ENCODE measurements around the gene VPS33A. TPM values are rescaled to one million over a fixed set of nuclear protein-coding genes. Genes with fewer than 3 reads are reported as not detected.

Gene VPS33A
- total and polyA plus RNA-seq, 2 of the 8 experiments (the other 6 are each of a cell fraction or from before 2014, with no cell fraction given): 16.4 to 41.8 TPM

- FAIRE-seq: no peak
- H3K18ac ChIP-seq (ENCODE audit: extremely low read depth, low read length): no peak overlapping the region
- H2BK15ac ChIP-seq (ENCODE audit: low read length): no peak overlapping the region
- H2BK20ac ChIP-seq (ENCODE audit: low read length): no peak overlapping the region
- H3K14ac ChIP-seq (ENCODE audit: insufficient read length): no peak overlapping the region
- H4K20me1 ChIP-seq (replicated peaks in 1 of 2; ENCODE audit: control insufficient read depth in 1 of 2, insufficient read depth in 2 of 2, low read length in 2 of 2): no peaks in the 10 kb centered on the region
- no peak overlapping the region for H2BK5ac ChIP-seq (ENCODE audit: low read depth, low read length)
- H2AFZ ChIP-seq (ENCODE audit: low read length): no peak overlapping the region
- peaks cover 0 to 9% (median 3%) of the 10 kb centered on the region in 4 experiments; a peak in 5 of 8 replicates for H3K36me3 ChIP-seq (ENCODE audit: control insufficient read depth in 2 of 4, insufficient read depth in 4 of 4, low read length in 3 of 4)
- no peaks in the 10 kb centered on the region for H3K9me3 ChIP-seq (ENCODE audit: insufficient read depth in 2 of 2, low read depth in 1 of 2, low read length in 1 of 2)
- H3K4me1 ChIP-seq (replicated peaks in 1 of 4; ENCODE audit: control insufficient read depth in 3 of 4, insufficient read depth in 4 of 4, low read length in 3 of 4): no peaks in the 10 kb centered on the region
- H4K8ac ChIP-seq (ENCODE audit: extremely low read depth, insufficient read depth, low read length): no peak overlapping the region
- H4K91ac ChIP-seq (replicated peaks; ENCODE audit: insufficient read length, low read length): no peak overlapping the region
- no peak overlapping the region for H3K4me3 ChIP-seq (ENCODE audit: extremely low read depth in 1 of 4, insufficient read depth in 2 of 4, low read depth in 3 of 4, low read length in 4 of 4)
- no peak overlapping the region for H2BK12ac ChIP-seq (ENCODE audit: low read depth, low read length)
- DNase-seq (ENCODE audit: low read depth in 1 of 2, low spot score in 2 of 2): no peak
- no peak overlapping the region for H2BK120ac ChIP-seq (replicated peaks; ENCODE audit: low read depth, low read length)
- no peaks in the 10 kb centered on the region for H3K27me3 ChIP-seq (replicated peaks in 1 of 4; ENCODE audit: control insufficient read depth in 3 of 4, extremely low read depth in 1 of 4, insufficient read depth in 3 of 4, low read length in 3 of 4)
- H3K79me2 ChIP-seq (ENCODE audit: control insufficient read depth in 1 of 2, insufficient read depth in 2 of 2, low read length in 2 of 2): no peaks in the 10 kb centered on the region
- POLR2A ChIA-PET (ENCODE audit: partially characterized antibody): interaction anchor here (0.7 to 2.0 kb wide), 3 partner anchors 12 to 18 kb away, joined by 3 to 5 read pairs (median 4); no protein-coding TSS in a partner anchor
- no peaks in the 10 kb centered on the region for H3K23me2 ChIP-seq (ENCODE audit: low read depth, low read length)
- no peak overlapping the region for H2AK5ac ChIP-seq (ENCODE audit: low read depth, low read length)
- no peak overlapping the region for H3K4me2 ChIP-seq (ENCODE audit: insufficient read depth in 1 of 2, low read depth in 2 of 2, low read length in 2 of 2)
- H3K79me1 ChIP-seq (ENCODE audit: low read depth, low read length): no peaks in the 10 kb centered on the region
- H4K5ac ChIP-seq (ENCODE audit: insufficient read length, low read depth, low read length): no peak overlapping the region
- no peak overlapping the region for H3K23ac ChIP-seq (ENCODE audit: insufficient read length)
- H3K9ac ChIP-seq (replicated peaks in 1 of 4; ENCODE audit: extremely low read depth in 1 of 4, low read depth in 3 of 4, low read length in 3 of 4): no peak overlapping the region
- no peak for TF ChIP-seq CHD1 (IDR thresholded peaks at IDR 0.05; ENCODE audit: low read depth, low read length)
- TF ChIP-seq BRCA1 (IDR thresholded peaks at IDR 0.05; ENCODE audit: low read depth, low read length): no peak
- TF ChIP-seq EZH2 (IDR thresholded peaks at IDR 0.05; ENCODE audit: low read depth, low read length, severe bottlenecking): no peak
- TF ChIP-seq POU5F1 (IDR thresholded peaks at IDR 0.05; ENCODE audit: low read depth, low read length): no peak
- no peak for TF ChIP-seq FOSL1 (IDR thresholded peaks at IDR 0.05; ENCODE audit: insufficient read depth, low read depth, low read length)
- TF ChIP-seq KDM4A (IDR thresholded peaks at IDR 0.05; ENCODE audit: low read depth, low read length, severe bottlenecking): no peak
- no peak for TF ChIP-seq TEAD4 (IDR thresholded peaks at IDR 0.05; ENCODE audit: low read depth, low read length)
- no peak for TF ChIP-seq NANOG (IDR thresholded peaks at IDR 0.05; ENCODE audit: insufficient read depth, low read depth, low read length, poor library complexity, severe bottlenecking)
- TF ChIP-seq BCL11A (IDR thresholded peaks at IDR 0.05; ENCODE audit: low read depth in 2 of 2, low read length in 2 of 2): no peak
- no peak for TF ChIP-seq KDM5A (IDR thresholded peaks at IDR 0.05; ENCODE audit: low read length)
- H3K4ac ChIP-seq (replicated peaks; ENCODE audit: insufficient read length, low read depth, low read length): no peak overlapping the region
- CTCF ChIA-PET (ENCODE audit: partially characterized antibody): interaction anchor here (0.8 to 1.2 kb wide), 2 partner anchors 8 to 11 kb away, joined by 3 to 4 read pairs; no protein-coding TSS in a partner anchor
- H3K56ac ChIP-seq (replicated peaks; ENCODE audit: insufficient read length, low read depth, low read length): no peak overlapping the region
- WGBS, 2 experiments (ENCODE audit: extremely low coverage in 1 of 2, insufficient coverage in 1 of 2, insufficient read length in 1 of 2, insufficient replicate concordance in 2 of 2, low coverage in 1 of 2, low lambda C conversion rate in 2 of 2, missing lambda C conversion rate in 1 of 2): 89% methylated on average over 6 of the region's 6 CpGs; no CpG with 5 or more reads in 1 of the 2 experiments
- H3K27ac ChIP-seq (ENCODE audit: low read depth, low read length): no peak overlapping the region
These were observed 22.3 kb downstream of the VPS33A start for GRCh38 chr12:122243965-122244364.
